A204.1 (cell line): Measurements from ENCODE around the gene PSENEN.

ENCODE experiments used
- FAIRE-seq: peaks from 2 replicates; lab custom pipeline; 2012; peaks lifted over from hg19 to GRCh38; lab: Jason Lieb, UNC

PSENEN gene

GRCh38 chr19:35745328-35746086 lies at the start of gene PSENEN, which contains the start of gene U2AF1L4:
Gene PSENEN (plus strand): TSS chr19:35745651. CDS start chr19:35745931, 280 bp downstream.
Gene U2AF1L4 (minus strand): TSS chr19:35745418. CDS start chr19:35745391, 27 bp downstream.
- FAIRE-seq, result peak; percentile 98

- no peak for FAIRE-seq
Observed at GRCh38 chr19:35695895-35696422, 49.5 kb upstream of the PSENEN start.

- no peak for FAIRE-seq
Observed at GRCh38 chr19:35696835-35697234, 48.6 kb upstream of the PSENEN start.

GRCh38 chr19:35702223-35703012 lies 43.0 kb upstream of the PSENEN start:
- FAIRE-seq, result peak; percentile 96

- no peak for FAIRE-seq
Observed at GRCh38 chr19:35703343-35703742, 42.1 kb upstream of the PSENEN start.

- FAIRE-seq, result no peak
Observed at GRCh38 chr19:35704218-35704617, 41.2 kb upstream of the PSENEN start, which contains the start of gene ZBTB32. Gene ZBTB32 (plus strand): TSS chr19:35704558. CDS start chr19:35714627, 10,069 bp downstream.

- FAIRE-seq, result no peak
Observed at GRCh38 chr19:35708391-35708790, 37.1 kb upstream of the PSENEN start.

GRCh38 chr19:35710784-35711723 lies 34.4 kb upstream of the PSENEN start:
- FAIRE-seq, result no peak

GRCh38 chr19:35712567-35713505 lies 32.6 kb upstream of the PSENEN start:
- no peak for FAIRE-seq

GRCh38 chr19:35713506-35713850 lies 32.0 kb upstream of the PSENEN start:
- no peak for FAIRE-seq

GRCh38 chr19:35713904-35714495 lies 31.5 kb upstream of the PSENEN start:
- FAIRE-seq, result no peak

- FAIRE-seq, result no peak
Observed at GRCh38 chr19:35714601-35715354, 30.7 kb upstream of the PSENEN start.

- no peak for FAIRE-seq
Observed at GRCh38 chr19:35715355-35715809, 30.1 kb upstream of the PSENEN start.

- no peak for FAIRE-seq
Observed at GRCh38 chr19:35715981-35716800, 29.3 kb upstream of the PSENEN start.

GRCh38 chr19:35716801-35717664 lies 28.4 kb upstream of the PSENEN start:
- FAIRE-seq, result no peak

- FAIRE-seq, result no peak
Observed at GRCh38 chr19:35717665-35718344, 27.6 kb upstream of the PSENEN start, which contains the start of gene KMT2B. Gene KMT2B (plus strand): TSS chr19:35718003. CDS start chr19:35718019, 16 bp downstream.
